GM21825 (cell line): Measurements from ENCODE around the gene LRRC4B.

Experiments used
- ATAC-seq: cut with Tn5 transposase; IDR thresholded peaks from one replicate; pipeline ENCODE4 v1.9.1; 2021; ENCODE audit warnings: mild to moderate bottlenecking, moderate library complexity; ENCODE audit not compliant: unreplicated experiment

Gene LRRC4B

DNA sequence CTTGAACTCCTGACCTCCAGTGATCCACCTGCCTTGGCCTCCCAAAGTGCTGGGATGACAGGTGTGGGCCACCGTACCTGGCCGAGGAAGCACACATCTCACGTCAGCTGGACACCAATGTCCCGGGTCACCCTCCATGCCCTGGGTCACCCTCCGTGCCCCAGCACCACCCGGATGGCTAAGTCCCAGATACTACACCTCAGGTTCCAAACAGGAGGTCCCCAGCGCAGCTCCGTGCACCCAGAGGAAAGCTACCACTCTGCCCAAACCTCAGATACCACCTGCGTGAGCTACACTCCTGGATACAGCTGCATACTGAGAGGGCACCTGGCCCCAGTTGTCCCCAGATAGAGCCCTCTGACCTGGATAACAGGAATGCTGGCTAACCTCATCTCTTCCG is 14.0 kb downstream of the LRRC4B start:
- ATAC-seq, result no peak

GRCh38 chr19:50553134-50553703 is 15.0 kb downstream of the LRRC4B start:
- ATAC-seq, result no peak

DNA sequence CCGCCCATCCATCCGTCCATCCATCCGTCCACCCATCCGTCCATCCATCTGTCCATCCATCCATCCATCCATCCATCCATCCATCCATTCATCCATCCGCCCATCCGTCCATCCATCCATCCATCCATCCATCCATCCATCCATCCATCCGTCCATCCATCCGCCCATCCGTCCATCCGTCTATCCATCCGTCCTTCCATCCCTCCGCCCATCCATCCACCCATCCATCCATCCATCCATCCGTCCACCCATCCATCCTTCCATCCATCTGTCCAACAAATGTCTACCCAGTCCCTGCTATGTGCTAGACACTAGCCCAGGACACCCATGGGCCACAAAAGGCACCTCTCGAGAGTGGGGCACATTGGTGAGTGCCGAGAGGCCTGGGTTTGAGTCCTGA is 15.7 kb downstream of the LRRC4B start:
- no peak for ATAC-seq

DNA sequence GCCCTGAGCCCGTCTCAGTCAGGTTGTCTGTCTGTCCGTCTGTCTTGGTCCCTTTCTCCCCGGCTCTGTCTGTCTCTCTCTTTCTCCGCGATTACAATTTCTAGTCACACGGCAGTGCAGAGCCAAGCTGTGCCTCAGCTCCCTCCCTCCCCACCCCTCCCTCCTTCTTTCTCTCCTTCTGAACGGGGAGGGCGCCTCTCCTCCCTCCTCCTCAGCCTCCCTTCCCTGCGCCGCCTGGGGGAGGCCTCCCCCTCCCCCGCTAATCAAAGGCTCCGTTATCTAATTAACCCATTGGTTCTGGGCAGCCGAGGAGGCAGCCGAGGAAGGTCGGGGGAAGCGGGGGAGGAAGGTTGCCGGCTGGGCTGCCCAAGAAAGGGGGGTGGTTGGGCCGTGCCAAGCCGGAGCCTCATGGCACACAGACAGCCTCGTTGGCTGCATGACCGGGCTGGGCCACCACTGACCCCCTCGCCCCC is 16.5 kb downstream of the LRRC4B start:
- ATAC-seq, result no peak

GRCh38 chr19:50551034-50551714 is 17.1 kb downstream of the LRRC4B start:
- ATAC-seq, result no peak

GRCh38 chr19:50550594-50550966 is 17.7 kb downstream of the LRRC4B start:
- ATAC-seq, result no peak

- ATAC-seq, result no peak
Observed at GRCh38 chr19:50549927-50550593, 18.2 kb downstream of the LRRC4B start.

GRCh38 chr19:50549059-50549926 is 18.9 kb downstream of the LRRC4B start:
- no peak for ATAC-seq

- no peak for ATAC-seq
Observed at GRCh38 chr19:50548191-50549058, 19.8 kb downstream of the LRRC4B start.

DNA sequence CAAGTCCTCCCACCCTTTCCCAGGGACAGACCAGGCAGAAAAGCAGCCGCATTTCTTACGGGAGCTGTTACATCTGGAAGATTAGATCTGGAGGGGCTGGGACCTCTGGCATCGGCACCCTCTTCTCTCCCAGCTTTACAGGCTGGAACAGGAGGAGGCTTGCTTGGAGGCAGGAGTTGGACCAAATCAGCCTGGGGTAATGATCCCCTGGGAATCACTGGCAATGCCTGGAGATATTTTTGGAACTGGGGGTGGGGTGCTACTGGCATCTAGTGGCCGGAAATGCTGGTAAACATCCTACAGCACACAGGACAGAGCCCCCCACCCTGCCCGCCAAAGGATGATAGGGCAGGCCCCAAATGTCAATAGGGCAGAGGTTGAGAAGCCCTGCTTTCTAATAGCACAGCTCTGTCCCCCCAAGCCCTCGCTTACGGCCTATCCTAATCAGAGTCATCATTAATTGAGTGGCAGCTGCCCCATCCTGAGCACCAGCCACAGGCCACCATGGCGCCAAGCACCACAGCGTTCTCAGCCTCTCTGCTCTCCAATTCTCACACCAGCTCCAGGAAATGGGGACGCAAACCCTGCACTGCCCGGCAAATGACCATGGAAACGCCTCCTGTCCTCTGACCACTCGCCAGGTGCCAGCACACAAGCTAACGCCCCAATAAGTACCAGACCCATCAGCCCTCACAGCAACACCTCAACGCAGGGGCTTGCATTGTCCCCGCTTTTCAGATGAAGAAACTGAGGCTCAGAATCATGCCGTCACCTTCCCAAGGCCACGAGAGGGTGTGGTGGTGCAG is 20.6 kb downstream of the LRRC4B start:
- no peak for ATAC-seq

DNA sequence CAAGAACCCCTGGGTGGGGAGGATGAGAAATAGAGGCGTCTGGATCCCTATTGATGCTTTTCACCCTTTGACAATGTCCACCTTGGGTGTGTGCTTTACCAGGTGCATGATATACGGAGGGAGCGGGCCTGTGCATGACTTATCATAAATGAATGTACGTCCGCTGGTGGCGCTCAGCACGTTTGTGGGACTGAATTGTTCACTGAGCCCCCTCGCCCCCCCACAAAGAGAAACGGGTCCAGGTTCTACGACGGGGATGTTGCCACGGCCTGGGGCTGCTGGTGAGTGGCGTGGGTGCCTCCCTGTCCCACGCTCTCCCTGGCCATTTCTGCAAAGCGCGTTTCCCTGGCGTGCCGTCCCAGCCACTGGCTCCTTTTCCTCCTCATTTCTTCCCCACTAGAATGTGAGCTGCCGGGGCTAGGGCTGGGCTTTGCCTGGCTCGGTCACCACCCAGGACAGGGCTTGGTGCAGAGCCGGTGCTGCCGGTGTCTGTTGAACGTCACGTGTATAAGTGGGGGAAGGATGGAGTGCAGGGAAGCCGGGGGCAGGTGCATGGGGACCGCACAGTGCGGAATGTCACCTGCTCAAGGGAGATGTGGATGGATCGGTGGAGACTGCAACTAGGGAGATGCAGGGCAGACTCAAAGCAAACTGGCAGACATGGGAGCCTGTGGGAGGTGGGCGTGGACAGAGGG is 21.6 kb downstream of the LRRC4B start:
- ATAC-seq, result no peak

DNA sequence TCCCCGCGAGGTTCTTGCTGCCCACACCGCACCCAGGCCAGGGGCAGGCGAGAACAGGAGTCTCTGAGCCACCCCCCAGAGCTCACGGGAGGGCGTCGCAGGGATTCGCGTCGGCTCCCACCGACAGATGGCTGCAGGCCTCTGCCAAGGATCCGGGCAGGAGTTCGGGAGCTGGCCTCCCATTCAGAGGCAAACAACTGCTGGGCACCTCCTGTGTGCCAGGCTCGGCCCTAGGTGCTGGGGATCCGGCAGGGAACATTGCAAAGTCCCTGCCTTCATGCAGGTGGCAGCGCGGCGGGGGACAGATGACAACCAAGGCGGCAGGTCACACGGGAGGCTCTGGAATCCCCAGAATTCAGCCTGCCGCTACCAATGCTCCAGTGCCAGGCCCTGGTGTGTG is 25.3 kb downstream of the LRRC4B start:
- ATAC-seq, result no peak

GRCh38 chr19:50537769-50538230 is 30.4 kb downstream of the LRRC4B start:
- ATAC-seq, result no peak

DNA sequence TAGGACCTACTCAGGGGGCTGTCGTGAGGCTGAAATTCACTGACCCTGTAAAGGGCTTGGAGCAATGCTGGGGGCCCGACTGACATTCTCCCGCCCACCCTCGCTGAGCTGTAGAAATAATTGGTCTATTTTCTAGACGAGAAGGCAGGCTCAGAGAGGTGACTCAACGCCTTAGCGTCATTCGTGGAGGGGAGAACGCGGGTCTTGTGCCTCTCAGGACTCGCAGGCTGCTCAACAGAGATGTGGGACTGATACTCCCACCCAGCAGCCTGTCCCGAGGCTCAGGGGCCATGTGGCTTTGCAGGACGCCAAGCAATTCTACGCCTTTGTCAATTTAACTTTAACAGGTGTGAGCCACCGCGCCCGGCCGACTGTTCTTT is 30.9 kb downstream of the LRRC4B start:
- ATAC-seq, result no peak

GRCh38 chr19:50536662-50537305 is 31.5 kb downstream of the LRRC4B start:
- ATAC-seq, result no peak

GRCh38 chr19:50535672-50536187 is 32.5 kb downstream of the LRRC4B start:
- ATAC-seq, result no peak

GRCh38 chr19:50534478-50534877 is 33.8 kb downstream of the LRRC4B start:
- no peak for ATAC-seq

GRCh38 chr19:50532952-50533351 is 35.3 kb downstream of the LRRC4B start:
- ATAC-seq, result no peak
